A549 (cell line): ENCODE data around the gene HSP90B1. TPM values are rescaled to one million over a fixed set of nuclear protein-coding genes. Genes with fewer than 3 reads are reported as not detected.

Source experiments
- ATAC-seq, 2 experiments: fragments of 200-7000 bp in 1 of 2; fragments of >200 bp in 1 of 2; cut with Nextera tagmentation in 1 of 2; cut with Tn5 transposase in 1 of 2; 3 replicates each; pipeline versions ENCODE4 v1.8.0 to v1.9.1; 2018 to 2020; ENCODE audit warnings: mild to moderate bottlenecking in 1 of 2, moderate library complexity in 1 of 2
- CTCF ChIA-PET: fragments of 300-600 bp; sonication (Branson Sonifier 250); formaldehyde crosslinking; extraction: SDS; loops from one replicate; lab custom pipeline; 2021; ENCODE audit warnings: antibody characterized with exemption, inconsistent platforms; lab: Yijun Ruan, JAX
- POLR2A ChIA-PET: fragments of 350-600 bp; formaldehyde crosslinking; extraction: SDS; loops from one replicate; lab custom pipeline; 2021; ENCODE audit warnings: antibody characterized with exemption, inconsistent platforms; lab: Yijun Ruan, JAX
- DNase-seq, 2 experiments: peaks; one replicate each; pipeline versions ENCODE4 v3.0.0 to v3.0.0-alpha.2; 2011 to 2016; ENCODE audit warnings: low read depth in 1 of 2, low spot score in 1 of 2
- FAIRE-seq: peaks from 2 replicates; lab custom pipeline; 2011; peaks lifted over from hg19 to GRCh38; lab: Jason Lieb, UNC
- H3K27ac ChIP-seq, 2 experiments: fragments of >200 bp; sonication (Bioruptor Twin); formaldehyde crosslinking; 3 replicates each; pipeline ENCODE4 v1.5.1; 2016 to 2017
- H3K4me1 ChIP-seq: fragments of >200 bp; sonication (Bioruptor Twin); formaldehyde crosslinking; 3 replicates; pipeline ENCODE4 v1.6.1; 2016
- H3K4me2 ChIP-seq: fragments of >200 bp; sonication (Bioruptor Twin); formaldehyde crosslinking; 3 replicates; pipeline ENCODE4 v1.6.1; 2016
- H3K4me3 ChIP-seq: fragments of >200 bp; sonication (Bioruptor Twin); formaldehyde crosslinking; 3 replicates; pipeline ENCODE4 v1.5.1; 2016
- H3K9me3 ChIP-seq: fragments of >200 bp; sonication (Bioruptor Twin); formaldehyde crosslinking; 3 replicates; pipeline ENCODE4 v1.6.1; 2016
- ATOH8 ChIP-seq: fragments of 250-450 bp; sonication (Bioruptor Pico); IDR thresholded peaks from 2 replicates; pipeline ENCODE4 v1.5.0; 2020; ENCODE audit warnings: low read depth, mild to moderate bottlenecking, moderate library complexity
- CEBPB ChIP-seq, 2 experiments: fragments of >200 bp in 1 of 2; sonication (Bioruptor Twin) in 1 of 2; formaldehyde crosslinking in 1 of 2; IDR thresholded peaks; 2 replicates each; pipeline ENCODE4 v1.6.1; 2012 to 2016
- CHD2 ChIP-seq: fragments of 150-350 bp; IDR thresholded peaks from 2 replicates; pipeline ENCODE4 v1.6.1; 2014; ENCODE audit warnings: low read length; ENCODE audit not compliant: partially characterized antibody
- CHD4 ChIP-seq: fragments of 200-600 bp; sonication (generic); IDR thresholded peaks from 2 replicates; pipeline ENCODE4 v1.6.1; 2016; ENCODE audit warnings: antibody characterized with exemption, mild to moderate bottlenecking, borderline replicate concordance
- CTCF ChIP-seq: fragments of >200 bp; sonication (Bioruptor Twin); formaldehyde crosslinking; IDR thresholded peaks from 3 replicates; pipeline ENCODE4 v1.5.1; 2016
- EHF ChIP-seq: fragments of 250-450 bp; sonication (Bioruptor Pico); IDR thresholded peaks from 2 replicates; pipeline ENCODE4 v1.5.0; 2020; ENCODE audit warnings: mild to moderate bottlenecking
- EP300 ChIP-seq, 2 experiments: fragments of >200 bp; sonication (Bioruptor Twin); formaldehyde crosslinking; IDR thresholded peaks; 2 replicates in 1 of 2; 3 replicates in 1 of 2; pipeline ENCODE4 v1.6.1; 2016 to 2017
- FOXS1 ChIP-seq: fragments of 250-450 bp; sonication (Bioruptor Pico); IDR thresholded peaks from 2 replicates; pipeline ENCODE4 v1.5.0; 2020; ENCODE audit warnings: mild to moderate bottlenecking, moderate library complexity
- GATA3 ChIP-seq: IDR thresholded peaks from 2 replicates; pipeline ENCODE4 v1.6.1; 2012; ENCODE audit warnings: borderline replicate concordance
- HES2 ChIP-seq: fragments of >200 bp; sonication (Bioruptor Twin); formaldehyde crosslinking; IDR thresholded peaks from 2 replicates; pipeline ENCODE4 v1.6.1; 2016
- HEYL ChIP-seq: fragments of 250-450 bp; sonication (Bioruptor Pico); IDR thresholded peaks from 2 replicates; pipeline ENCODE4 v1.8.0; 2021; ENCODE audit warnings: mild to moderate bottlenecking, moderate library complexity
- HOXB13 ChIP-seq: fragments of 250-450 bp; sonication (Bioruptor Pico); IDR thresholded peaks from 2 replicates; pipeline ENCODE4 v1.5.0; 2020; ENCODE audit warnings: low read depth, mild to moderate bottlenecking, moderate library complexity
- JUN ChIP-seq, 2 experiments: fragments of >200 bp; sonication (Bioruptor Twin); formaldehyde crosslinking; IDR thresholded peaks; 2 replicates in 1 of 2; 3 replicates in 1 of 2; pipeline ENCODE4 v1.6.1; 2016 to 2017
- KDM1A ChIP-seq: fragments of 200-600 bp; sonication (generic); IDR thresholded peaks from 2 replicates; pipeline ENCODE4 v1.6.1; 2016; ENCODE audit warnings: low read depth, mild to moderate bottlenecking
- MAFK ChIP-seq: fragments of 450-650 bp; IDR thresholded peaks from 2 replicates; pipeline ENCODE4 v1.6.1; 2014; ENCODE audit not compliant: partially characterized antibody
- NR3C1 ChIP-seq: fragments of >200 bp; sonication (Bioruptor Twin); formaldehyde crosslinking; IDR thresholded peaks from 3 replicates; pipeline ENCODE4 v1.6.1; 2017
- PBX3 ChIP-seq: IDR thresholded peaks from 2 replicates; pipeline ENCODE4 v1.6.1; 2012
- PHF8 ChIP-seq: fragments of 200-600 bp; sonication (generic); IDR thresholded peaks from 2 replicates; pipeline ENCODE4 v1.6.1; 2016; ENCODE audit warnings: low read depth, mild to moderate bottlenecking, antibody characterized with exemption, moderate library complexity, borderline replicate concordance
- POLR2A ChIP-seq: IDR thresholded peaks from 2 replicates; pipeline ENCODE4 v1.6.1; 2012; ENCODE audit warnings: mild to moderate bottlenecking, low read length
- POLR2AphosphoS2 ChIP-seq: conservative IDR thresholded peaks from 2 replicates; pipeline ENCODE4 v1.6.1; 2012; ENCODE audit warnings: low read length, improper control_type of control experiment, inconsistent platforms
- RAD21 ChIP-seq, 2 experiments: fragments of >200 bp in 1 of 2; sonication (Bioruptor Twin) in 1 of 2; formaldehyde crosslinking in 1 of 2; IDR thresholded peaks in 1 of 2; conservative IDR thresholded peaks in 1 of 2; 2 replicates in 1 of 2; 3 replicates in 1 of 2; pipeline ENCODE4 v1.6.1; 2012 to 2018; ENCODE audit warnings: inconsistent platforms in 1 of 2
- SMC3 ChIP-seq: fragments of >200 bp; sonication (Bioruptor Twin); formaldehyde crosslinking; IDR thresholded peaks from 3 replicates; pipeline ENCODE4 v1.6.1; 2018; ENCODE audit warnings: inconsistent platforms
- SREBF2 ChIP-seq: fragments of 450-650 bp; IDR thresholded peaks from 2 replicates; pipeline ENCODE4 v1.6.1; 2014; ENCODE audit warnings: mild to moderate bottlenecking, moderate library complexity
- TFCP2L1 ChIP-seq: fragments of 250-450 bp; sonication (Bioruptor Pico); IDR thresholded peaks from 2 replicates; pipeline ENCODE4 v1.5.0; 2021; ENCODE audit warnings: mild to moderate bottlenecking
- USF2 ChIP-seq: fragments of 450-650 bp; IDR thresholded peaks from 2 replicates; pipeline ENCODE4 v1.6.1; 2014; ENCODE audit warnings: antibody characterized with exemption
- ZNF302 ChIP-seq: fragments of 250-450 bp; sonication (Bioruptor Pico); IDR thresholded peaks from 2 replicates; pipeline ENCODE4 v1.9.0; 2021; ENCODE audit warnings: inconsistent platforms, mild to moderate bottlenecking, moderate library complexity
- WGBS: methylation state at CpG from one replicate; pipeline ENCODE4 v1.1.6; 2017; ENCODE audit errors: missing lambda C conversion rate; 5-methylcytosine and 5-hydroxymethylcytosine counted together
- polyA plus RNA-seq, 4 experiments: library from polyadenylated mRNA; depleted of rRNA in 3 of 4; stranded (reverse); fragments of >200 nt; fragmentation: RNase III in 1 of 4; extraction: RNeasy Plus Mini Kit Qiagen cat#74134 plus additional on column Dnase treatment in 1 of 4; gene quantifications; 2 replicates in 3 of 4; 3 replicates in 1 of 4; pipeline ENCODE4 v1.2.3, GENCODE V29; 2011 to 2017

The HSP90B1 gene
- polyA plus RNA-seq, 2 of the 4 experiments (the other 2 are of a cell fraction) = 624 to 915 TPM

GRCh38 chr12:103965590-103966504 is 35.6 kb downstream of the HSP90B1 start, which contains the start of gene TDG (continued):
- TF ChIP-seq ZNF302 (CRISPR knock-in tag) = no peak
- peak; percentile 92 for TF ChIP-seq MAFK
- TF ChIP-seq NR3C1 = no peak
- TF ChIP-seq TFCP2L1 (CRISPR knock-in tag) = 0 out of 2 replicates have a peak, but pooled peaks have one; percentile 39
- TF ChIP-seq POLR2A = peak; percentile 71
- TF ChIP-seq EHF (CRISPR knock-in tag) = 0 out of 2 replicates have a peak, but pooled peaks have one; percentile 41
- TF ChIP-seq POLR2AphosphoS2 = no peak
- TF ChIP-seq FOXS1 (CRISPR knock-in tag) = no peak
- TF ChIP-seq USF2 = peak; percentile 98
- peak in 1 of 2 experiments; percentile 31; a peak in 1 of 5 replicates for TF ChIP-seq RAD21 (conservative IDR thresholded peaks at IDR 0.05 in 1 of 2, IDR thresholded peaks at IDR 0.05 in 1 of 2)
- TF ChIP-seq CHD4 = no peak
- peak; percentile 86 to 96 for TF ChIP-seq JUN (IDR thresholded peaks at IDR 0.05)

- DNase-seq = no peak
- Histone ChIP-seq H3K4me2 (peak overlapping the region; percentile 94), H3K27ac (peak overlapping the region; percentile 93 to 94), H3K4me1 (peaks cover 29% of the 10 kb centered on the region), H3K9me3 (no peaks in the 10 kb centered on the region), H3K4me3 (peak overlapping the region; percentile 79)
- no peak for ATAC-seq
- POLR2A ChIA-PET = interaction anchor here (0.5 to 3.4 kb wide), 9 partner anchors 9 to 193 kb away, joined by 3 to 43 read pairs (median 14); partner anchors contain the start of genes HCFC2 and HSP90B1
- 5% methylated on average over 1 of the region's 1 CpG for WGBS
- CTCF ChIA-PET = interaction anchor here (0.7 to 3.2 kb wide), 3 partner anchors 10 to 1116 kb away, joined by 4 to 16 read pairs (median 4); no protein-coding TSS in a partner anchor
- no peak for FAIRE-seq
- no peak for TF ChIP-seq HEYL
- no peak for TF ChIP-seq SMC3
- TF ChIP-seq CTCF = no peak
- TF ChIP-seq KDM1A = no peak
- TF ChIP-seq GATA3 = no peak
- no peak for TF ChIP-seq SREBF2
- no peak for TF ChIP-seq TFCP2L1 (CRISPR knock-in tag)
- no peak for TF ChIP-seq POLR2A
- TF ChIP-seq EP300 (IDR thresholded peaks at IDR 0.05) = no peak
- no peak for TF ChIP-seq PHF8
- no peak for TF ChIP-seq CEBPB (IDR thresholded peaks at IDR 0.05)
- TF ChIP-seq HES2 = no peak
- TF ChIP-seq HOXB13 (CRISPR knock-in tag) = no peak
- TF ChIP-seq CHD2 = no peak
- no peak for TF ChIP-seq ZNF302 (CRISPR knock-in tag)
- TF ChIP-seq PBX3 = no peak
- TF ChIP-seq NR3C1 = no peak
- no peak for TF ChIP-seq ATOH8 (CRISPR knock-in tag)
- no peak for TF ChIP-seq FOXS1 (CRISPR knock-in tag)
- TF ChIP-seq MAFK = no peak
These were observed 36.5 kb downstream of the HSP90B1 start for GRCh38 chr12:103966736-103967135.
